Progenitor cell of endocrine pancreas (in vitro differentiated cells): ENCODE measurements around the gene MIA3. TPM values are rescaled to one million over a fixed set of nuclear protein-coding genes. Genes with fewer than 3 reads are reported as not detected.

Experiments
- DNase-seq: peaks from one replicate; pipeline ENCODE4 v3.0.0; 2021; ENCODE audit warnings: low spot score; ENCODE audit not compliant: unreplicated experiment
- H3K27ac Mint-ChIP-seq: 2 replicates; pipeline ENCODE4 v1.8.0; 2021; ENCODE audit warnings: mild to moderate bottlenecking, moderate library complexity, mixed read lengths
- H3K27me3 Mint-ChIP-seq: 2 replicates; pipeline ENCODE4 v1.8.0; 2021; ENCODE audit warnings: mixed read lengths
- H3K36me3 Mint-ChIP-seq: 2 replicates; pipeline ENCODE4 v1.8.0; 2022; ENCODE audit warnings: mixed read lengths; ENCODE audit not compliant: insufficient read depth
- H3K4me1 Mint-ChIP-seq: 2 replicates; pipeline ENCODE4 v1.8.0; 2021; ENCODE audit warnings: low read depth, mixed read lengths
- H3K4me3 Mint-ChIP-seq: 2 replicates; pipeline ENCODE4 v1.8.0; 2021; ENCODE audit warnings: low read depth, mild to moderate bottlenecking, moderate library complexity, mixed read lengths
- H3K9me3 Mint-ChIP-seq: 2 replicates; pipeline ENCODE4 v1.8.0; 2021; ENCODE audit warnings: low read depth, mixed read lengths
- total RNA-seq: library from RNA; stranded (reverse); gene quantifications from 2 replicates; pipeline ENCODE4 v1.2.1, GENCODE V29; 2021
- TF ChIP-seq, protein P1 (sequence below): fragments of 200-600 bp; sonication (generic); IDR thresholded peaks from one replicate; pipeline ENCODE4 v1.5.0; 2021; ENCODE audit warnings: antibody characterized with exemption, mild to moderate bottlenecking; ENCODE audit not compliant: unreplicated experiment

Gene MIA3
- total RNA-seq, 1 donor from 2014 or later: 67.1 TPM

DNA sequence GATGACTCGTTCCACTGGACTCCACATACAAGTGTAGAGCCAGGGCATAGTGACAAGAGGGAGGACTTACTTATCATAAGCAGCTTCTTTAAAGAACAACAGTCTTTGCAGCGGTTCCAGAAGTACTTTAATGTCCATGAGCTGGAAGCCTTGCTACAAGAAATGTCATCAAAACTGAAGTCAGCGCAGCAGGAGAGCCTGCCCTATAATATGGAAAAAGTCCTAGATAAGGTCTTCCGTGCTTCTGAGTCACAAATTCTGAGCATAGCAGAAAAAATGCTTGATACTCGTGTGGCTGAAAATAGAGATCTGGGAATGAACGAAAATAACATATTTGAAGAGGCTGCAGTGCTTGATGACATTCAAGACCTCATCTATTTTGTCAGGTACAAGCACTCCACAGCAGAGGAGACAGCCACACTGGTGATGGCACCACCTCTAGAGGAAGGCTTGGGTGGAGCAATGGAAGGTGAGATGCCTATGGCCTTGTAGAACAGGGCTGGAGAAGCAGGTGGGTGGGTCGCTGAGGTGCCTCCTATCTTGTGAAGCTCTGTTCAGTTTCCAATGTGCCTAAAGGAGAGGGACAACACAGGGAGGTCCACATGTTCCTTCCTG is 12.1 kb downstream of the MIA3 start:
- H3K4me1 Mint-ChIP-seq: no peaks in the 10 kb centered on the region
- no peak overlapping the region for H3K27ac Mint-ChIP-seq
- H3K9me3 Mint-ChIP-seq: no peaks in the 10 kb centered on the region
- no peaks in the 10 kb centered on the region for H3K27me3 Mint-ChIP-seq
- TF ChIP-seq, protein P1, sequence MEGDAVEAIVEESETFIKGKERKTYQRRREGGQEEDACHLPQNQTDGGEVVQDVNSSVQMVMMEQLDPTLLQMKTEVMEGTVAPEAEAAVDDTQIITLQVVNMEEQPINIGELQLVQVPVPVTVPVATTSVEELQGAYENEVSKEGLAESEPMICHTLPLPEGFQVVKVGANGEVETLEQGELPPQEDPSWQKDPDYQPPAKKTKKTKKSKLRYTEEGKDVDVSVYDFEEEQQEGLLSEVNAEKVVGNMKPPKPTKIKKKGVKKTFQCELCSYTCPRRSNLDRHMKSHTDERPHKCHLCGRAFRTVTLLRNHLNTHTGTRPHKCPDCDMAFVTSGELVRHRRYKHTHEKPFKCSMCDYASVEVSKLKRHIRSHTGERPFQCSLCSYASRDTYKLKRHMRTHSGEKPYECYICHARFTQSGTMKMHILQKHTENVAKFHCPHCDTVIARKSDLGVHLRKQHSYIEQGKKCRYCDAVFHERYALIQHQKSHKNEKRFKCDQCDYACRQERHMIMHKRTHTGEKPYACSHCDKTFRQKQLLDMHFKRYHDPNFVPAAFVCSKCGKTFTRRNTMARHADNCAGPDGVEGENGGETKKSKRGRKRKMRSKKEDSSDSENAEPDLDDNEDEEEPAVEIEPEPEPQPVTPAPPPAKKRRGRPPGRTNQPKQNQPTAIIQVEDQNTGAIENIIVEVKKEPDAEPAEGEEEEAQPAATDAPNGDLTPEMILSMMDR: no peak
- no peak overlapping the region for H3K4me3 Mint-ChIP-seq
- DNase-seq: no peak
- peaks cover 17% of the 10 kb centered on the region for H3K36me3 Mint-ChIP-seq

DNA sequence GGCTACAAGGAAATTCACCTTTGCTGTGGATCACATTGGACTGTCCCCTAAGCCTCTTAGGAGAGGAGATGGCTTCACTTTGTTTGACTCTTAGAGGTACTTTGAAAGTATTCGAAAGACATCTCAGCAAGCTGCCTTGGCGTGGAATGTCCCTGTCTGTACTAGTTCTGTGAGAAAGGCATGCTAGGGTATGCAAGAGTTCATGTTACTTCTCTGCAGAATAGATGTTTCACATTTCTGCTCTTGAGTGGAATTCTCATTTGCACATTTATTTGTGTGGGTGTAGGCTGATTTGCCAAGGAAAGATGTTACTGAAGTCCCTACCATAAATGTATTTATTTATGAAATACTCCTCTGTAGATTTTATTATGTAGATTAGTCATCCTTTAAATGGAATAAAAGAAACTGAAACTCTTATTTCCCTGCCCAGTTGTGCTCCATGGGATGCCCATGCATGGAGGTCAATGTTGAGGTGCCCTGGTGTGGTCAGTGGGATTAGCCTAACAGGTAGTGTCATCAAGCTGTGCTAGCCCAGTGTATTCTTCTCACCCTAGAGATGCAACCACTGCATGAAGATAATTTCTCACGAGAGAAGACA is 13.8 kb downstream of the MIA3 start:
- H3K9me3 Mint-ChIP-seq: no peaks in the 10 kb centered on the region
- H3K4me3 Mint-ChIP-seq: no peak overlapping the region
- no peak overlapping the region for H3K27ac Mint-ChIP-seq
- H3K27me3 Mint-ChIP-seq: no peaks in the 10 kb centered on the region
- DNase-seq: no peak
- no peaks in the 10 kb centered on the region for H3K4me1 Mint-ChIP-seq
- peaks cover 18% of the 10 kb centered on the region for H3K36me3 Mint-ChIP-seq
- TF ChIP-seq, protein P1: no peak

DNA sequence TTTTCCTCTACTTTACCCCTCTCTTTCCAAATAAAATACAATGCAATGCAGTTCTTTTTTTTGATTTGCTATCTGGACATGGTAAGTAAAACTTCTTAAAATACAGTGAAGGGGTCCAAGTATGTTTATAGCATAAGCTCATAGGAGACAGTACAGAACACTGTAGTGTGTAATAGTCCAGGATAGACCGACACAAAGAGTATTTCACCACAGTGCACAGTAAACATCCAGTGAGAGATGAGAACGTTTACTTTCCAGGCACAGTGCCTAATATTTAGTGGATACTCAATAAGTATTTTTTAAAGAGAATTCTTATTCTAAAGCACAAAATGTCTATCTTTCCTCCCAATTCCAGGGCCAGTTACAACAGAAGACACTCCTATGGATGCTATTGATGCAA is 14.9 kb downstream of the MIA3 start:
- Mint-ChIP-seq H3K4me1 (no peaks in the 10 kb centered on the region), H3K36me3 (peaks cover 15% of the 10 kb centered on the region), H3K27me3 (no peaks in the 10 kb centered on the region), H3K27ac (no peak overlapping the region), H3K9me3 (no peaks in the 10 kb centered on the region), H3K4me3 (no peak overlapping the region)
- TF ChIP-seq, protein P1: no peak
- DNase-seq: no peak

DNA sequence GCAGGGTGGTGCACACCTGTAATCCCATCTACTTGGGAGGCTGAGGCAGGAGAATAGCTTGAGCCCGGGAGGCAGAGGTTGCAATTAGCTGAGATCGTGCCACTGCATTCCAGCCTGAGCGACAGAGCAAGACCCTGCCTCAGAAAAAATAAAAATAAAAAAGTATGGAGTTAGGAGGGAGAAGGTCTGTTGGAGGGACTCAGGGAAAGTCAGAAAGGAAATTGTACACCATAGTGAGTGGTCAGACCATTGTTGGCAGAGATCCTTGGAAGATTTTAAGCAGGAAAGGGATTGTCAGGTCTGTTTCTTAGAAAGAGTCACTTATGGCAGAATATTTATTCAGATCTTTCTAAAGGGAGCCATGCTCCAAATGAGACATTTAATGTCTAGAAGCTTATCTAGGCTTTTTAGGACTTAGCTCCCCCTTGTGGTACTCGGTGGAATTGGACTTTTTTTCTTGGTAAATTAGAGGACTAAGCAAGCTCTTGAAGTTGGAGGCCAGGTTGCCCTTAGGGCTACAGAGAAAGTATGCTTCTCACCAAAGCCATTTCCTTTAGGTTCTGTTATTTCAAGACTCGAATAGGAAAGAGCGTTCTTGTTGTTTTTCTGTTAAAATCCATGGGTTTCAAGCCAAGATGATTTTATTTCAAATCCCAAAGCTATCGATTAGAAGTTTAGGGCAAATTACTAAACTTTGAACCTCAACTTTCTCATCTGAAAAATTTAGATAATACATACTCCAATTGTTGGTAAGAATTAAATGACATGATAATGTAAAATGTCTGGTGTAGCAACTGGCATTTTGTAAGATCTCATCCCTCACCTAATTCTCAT is 16.5 kb downstream of the MIA3 start:
- Mint-ChIP-seq H3K27ac (no peak overlapping the region), H3K4me3 (no peak overlapping the region), H3K9me3 (no peaks in the 10 kb centered on the region), H3K4me1 (no peaks in the 10 kb centered on the region), H3K36me3 (peaks cover 20% of the 10 kb centered on the region), H3K27me3 (no peaks in the 10 kb centered on the region)
- DNase-seq: peak; percentile 46
- TF ChIP-seq, protein P1: peak; percentile 91

DNA sequence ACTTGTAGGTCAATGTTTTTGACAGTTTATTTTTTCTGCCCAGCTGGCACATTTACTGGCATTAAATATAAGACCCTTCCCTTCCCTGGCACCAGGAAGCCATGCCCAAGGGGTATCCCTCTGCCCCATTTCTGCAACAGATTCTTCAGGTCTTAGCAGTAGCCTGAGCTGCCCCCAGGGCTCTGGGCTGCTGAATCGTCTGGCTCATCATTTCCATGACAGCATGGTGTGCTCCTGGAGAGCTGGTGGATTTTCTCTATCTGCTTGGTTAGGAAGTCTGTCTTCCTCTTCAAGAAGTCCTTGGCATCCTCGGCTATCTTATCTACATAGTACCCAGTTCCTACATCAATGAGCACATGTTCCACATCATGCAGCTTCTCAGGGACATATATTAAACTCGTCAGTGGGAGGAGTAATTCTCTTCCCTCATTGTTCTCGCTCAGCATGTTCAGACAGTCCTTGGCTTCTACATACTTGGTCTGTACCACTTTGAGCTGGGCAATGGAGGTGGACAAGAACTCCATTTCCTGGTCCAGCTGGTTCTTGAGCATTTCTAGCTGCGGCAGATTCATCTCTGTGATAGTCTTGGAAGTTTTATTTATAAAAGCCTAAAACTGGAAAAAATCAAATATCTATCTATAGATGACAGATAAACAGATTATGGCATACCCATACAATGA is 23.5 kb downstream of the MIA3 start:
- H3K9me3 Mint-ChIP-seq: peaks cover 4% of the 10 kb centered on the region
- DNase-seq: no peak
- H3K4me3 Mint-ChIP-seq: no peak overlapping the region
- TF ChIP-seq, protein P1: no peak
- peaks cover 12% of the 10 kb centered on the region for H3K4me1 Mint-ChIP-seq
- H3K36me3 Mint-ChIP-seq: peaks cover 20% of the 10 kb centered on the region
- H3K27me3 Mint-ChIP-seq: no peaks in the 10 kb centered on the region
- no peak overlapping the region for H3K27ac Mint-ChIP-seq
